ENCODE results near the gene SCRT2.

- TF ChIP-seq POLR2AphosphoS5 (IDR thresholded peaks at IDR 0.05) (no peak), EP300 (IDR thresholded peaks at IDR 0.05) (no peak), CTCF (IDR thresholded peaks at IDR 0.05) (no peak), POLR2A (IDR thresholded peaks at IDR 0.05) (no peak)
Measured at GRCh38 chr20:647479-648019, 28.1 kb downstream of the SCRT2 start.

Measured in sigmoid colon (tissue), 4 donors.